ENCODE data around the gene B4GALT2. TPM values are rescaled to one million over a fixed set of nuclear protein-coding genes. Genes with fewer than 3 reads are reported as not detected.

Gene B4GALT2
- total and polyA plus RNA-seq, 9 of the 15 experiments (the other 6 are each of a cell fraction or from before 2014, with no cell fraction given) = 1.3 to 86.8 (median 43.8) TPM

DNA sequence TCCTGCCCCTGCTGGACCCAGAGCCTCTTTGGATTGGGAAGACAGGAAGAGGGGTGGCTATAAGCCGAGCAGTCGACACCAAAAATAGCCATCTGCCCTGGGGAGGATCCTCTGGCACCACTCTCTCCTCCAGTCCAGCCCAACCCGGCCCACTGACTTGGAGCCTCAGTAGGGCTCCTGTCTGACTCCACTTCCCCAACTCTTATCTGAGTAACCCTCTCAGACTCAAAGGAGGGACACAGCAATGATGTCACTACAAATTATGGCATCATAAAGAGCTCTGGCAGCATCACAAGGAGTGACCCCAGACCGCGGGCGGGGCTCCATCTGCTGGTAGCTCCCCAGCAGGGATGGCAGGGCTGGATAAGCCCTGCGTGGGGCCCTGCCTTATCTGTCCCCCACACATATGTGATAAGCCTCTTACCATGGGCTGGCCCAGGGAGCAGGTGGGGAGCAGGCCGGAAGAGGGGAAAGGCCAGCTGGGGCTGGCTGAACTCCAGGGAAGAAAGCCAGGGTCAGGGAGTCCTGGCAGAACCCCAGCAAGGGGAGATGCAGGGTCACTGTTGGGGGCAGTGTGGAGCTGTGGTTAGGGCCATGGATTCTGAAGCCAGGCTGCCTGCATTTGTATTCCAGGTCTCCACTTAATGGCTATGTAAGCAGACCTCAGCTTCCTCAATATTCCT lies 56.9 kb downstream of the B4GALT2 start (continued):
- TF ChIP-seq ZNF175 (CRISPR knock-in tag; IDR thresholded peaks at IDR 0.05; ENCODE audit: low read depth) (peak; percentile 100), ZNF23 (CRISPR knock-in tag; IDR thresholded peaks at IDR 0.05) (peak; percentile 88), PTRF (tag; IDR thresholded peaks at IDR 0.05) (0 out of 2 replicates have a peak, but pooled peaks have one; percentile 20), CAMTA2 (CRISPR knock-in tag; conservative IDR thresholded peaks at IDR 0.05) (no peak), ILK (tag; IDR thresholded peaks at IDR 0.05; ENCODE audit: borderline replicate concordance, low read depth) (no peak), ZSCAN32 (CRISPR knock-in tag; IDR thresholded peaks at IDR 0.05) (peak; percentile 54; the same call in 1 of the 2 replicates), BRCA1 (IDR thresholded peaks at IDR 0.05) (no peak), BRCA1 (CRISPR knock-in tag; IDR thresholded peaks at IDR 0.05) (no peak), FOXJ2 (tag; IDR thresholded peaks at IDR 0.05) (peak; percentile 96), HIVEP1 (CRISPR knock-in tag; IDR thresholded peaks at IDR 0.05) (peak; percentile 97), JUNB (CRISPR knock-in tag; conservative IDR thresholded peaks at IDR 0.05) (0 out of 2 replicates have a peak, but pooled peaks have one; percentile 33), ZSCAN29 (IDR thresholded peaks at IDR 0.05) (no peak), STAT5A (IDR thresholded peaks at IDR 0.05; ENCODE audit: borderline replicate concordance, low read length) (peak; percentile 99), TFAM (CRISPR knock-in tag; conservative IDR thresholded peaks at IDR 0.05) (no peak), BRD4 (IDR thresholded peaks at IDR 0.05) (no peak), SAP30 (IDR thresholded peaks at IDR 0.05; ENCODE audit: borderline replicate concordance, insufficient read depth, low read depth, low read length, poor library complexity, severe bottlenecking) (no peak), SP1 (CRISPR knock-in tag; IDR thresholded peaks at IDR 0.05) (peak; percentile 94)
- TF ChIP-seq, protein P1, sequence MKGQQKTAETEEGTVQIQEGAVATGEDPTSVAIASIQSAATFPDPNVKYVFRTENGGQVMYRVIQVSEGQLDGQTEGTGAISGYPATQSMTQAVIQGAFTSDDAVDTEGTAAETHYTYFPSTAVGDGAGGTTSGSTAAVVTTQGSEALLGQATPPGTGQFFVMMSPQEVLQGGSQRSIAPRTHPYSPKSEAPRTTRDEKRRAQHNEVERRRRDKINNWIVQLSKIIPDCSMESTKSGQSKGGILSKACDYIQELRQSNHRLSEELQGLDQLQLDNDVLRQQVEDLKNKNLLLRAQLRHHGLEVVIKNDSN (CRISPR knock-in tag; IDR thresholded peaks at IDR 0.05) = no peak
- TF ChIP-seq, protein P2, sequence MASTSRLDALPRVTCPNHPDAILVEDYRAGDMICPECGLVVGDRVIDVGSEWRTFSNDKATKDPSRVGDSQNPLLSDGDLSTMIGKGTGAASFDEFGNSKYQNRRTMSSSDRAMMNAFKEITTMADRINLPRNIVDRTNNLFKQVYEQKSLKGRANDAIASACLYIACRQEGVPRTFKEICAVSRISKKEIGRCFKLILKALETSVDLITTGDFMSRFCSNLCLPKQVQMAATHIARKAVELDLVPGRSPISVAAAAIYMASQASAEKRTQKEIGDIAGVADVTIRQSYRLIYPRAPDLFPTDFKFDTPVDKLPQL (IDR thresholded peaks at IDR 0.05; ENCODE audit: extremely low read depth, insufficient read length) = no peak
- TF ChIP-seq, protein P3, sequence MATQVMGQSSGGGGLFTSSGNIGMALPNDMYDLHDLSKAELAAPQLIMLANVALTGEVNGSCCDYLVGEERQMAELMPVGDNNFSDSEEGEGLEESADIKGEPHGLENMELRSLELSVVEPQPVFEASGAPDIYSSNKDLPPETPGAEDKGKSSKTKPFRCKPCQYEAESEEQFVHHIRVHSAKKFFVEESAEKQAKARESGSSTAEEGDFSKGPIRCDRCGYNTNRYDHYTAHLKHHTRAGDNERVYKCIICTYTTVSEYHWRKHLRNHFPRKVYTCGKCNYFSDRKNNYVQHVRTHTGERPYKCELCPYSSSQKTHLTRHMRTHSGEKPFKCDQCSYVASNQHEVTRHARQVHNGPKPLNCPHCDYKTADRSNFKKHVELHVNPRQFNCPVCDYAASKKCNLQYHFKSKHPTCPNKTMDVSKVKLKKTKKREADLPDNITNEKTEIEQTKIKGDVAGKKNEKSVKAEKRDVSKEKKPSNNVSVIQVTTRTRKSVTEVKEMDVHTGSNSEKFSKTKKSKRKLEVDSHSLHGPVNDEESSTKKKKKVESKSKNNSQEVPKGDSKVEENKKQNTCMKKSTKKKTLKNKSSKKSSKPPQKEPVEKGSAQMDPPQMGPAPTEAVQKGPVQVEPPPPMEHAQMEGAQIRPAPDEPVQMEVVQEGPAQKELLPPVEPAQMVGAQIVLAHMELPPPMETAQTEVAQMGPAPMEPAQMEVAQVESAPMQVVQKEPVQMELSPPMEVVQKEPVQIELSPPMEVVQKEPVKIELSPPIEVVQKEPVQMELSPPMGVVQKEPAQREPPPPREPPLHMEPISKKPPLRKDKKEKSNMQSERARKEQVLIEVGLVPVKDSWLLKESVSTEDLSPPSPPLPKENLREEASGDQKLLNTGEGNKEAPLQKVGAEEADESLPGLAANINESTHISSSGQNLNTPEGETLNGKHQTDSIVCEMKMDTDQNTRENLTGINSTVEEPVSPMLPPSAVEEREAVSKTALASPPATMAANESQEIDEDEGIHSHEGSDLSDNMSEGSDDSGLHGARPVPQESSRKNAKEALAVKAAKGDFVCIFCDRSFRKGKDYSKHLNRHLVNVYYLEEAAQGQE (IDR thresholded peaks at IDR 0.05; ENCODE audit: borderline replicate concordance) = peak; percentile 88
- TF ChIP-seq, protein P3 (CRISPR knock-in tag; IDR thresholded peaks at IDR 0.05; ENCODE audit: low read depth) = peak; percentile 84; the same call in 1 of the 2 replicates

Data from K562 (cell line).